MM.1S (cell line): Measurements from ENCODE around the gene KCNIP4.

Experiments used
- CTCF ChIP-seq: fragments of 300-600 bp; sonication (generic); IDR thresholded peaks from 2 replicates; pipeline ENCODE4 v1.5.1; 2016; ENCODE audit warnings: antibody characterized with exemption, low read length, mixed read lengths
- EZH2 ChIP-seq: fragments of 300-600 bp; sonication (generic); optimal IDR thresholded peaks from 2 replicates; pipeline ENCODE3; 2017; ENCODE audit warnings: low read depth, mild to moderate bottlenecking, antibody characterized with exemption, low read length, mixed read lengths

- TF ChIP-seq CTCF = no peak
- TF ChIP-seq EZH2 = no peak
Measured at GRCh38 chr4:21872101-21872500, 76.5 kb downstream of the KCNIP4 start.
